Osteoblast (primary cell): ENCODE measurements around the gene ARL15. TPM values are rescaled to one million over a fixed set of nuclear protein-coding genes. Genes with fewer than 3 reads are reported as not detected.

Experiments
- DNase-seq: peaks from one replicate; pipeline ENCODE4 v3.0.0; 2011; ENCODE audit warnings: low spot score, mixed read lengths; ENCODE audit not compliant: insufficient read length; ENCODE audit errors: missing footprints
- H2AFZ ChIP-seq: 2 replicates; pipeline ENCODE4 v1.6.0; 2011; ENCODE audit warnings: mild to moderate bottlenecking, low read length
- H3K27ac ChIP-seq: 2 replicates; pipeline ENCODE4 v1.5.1; 2011; ENCODE audit warnings: mild to moderate bottlenecking, low read depth, low read length, moderate library complexity
- H3K27me3 ChIP-seq: 2 replicates; pipeline ENCODE4 v1.6.0; 2012; ENCODE audit warnings: mild to moderate bottlenecking, control low read depth, inconsistent platforms, low read length, moderate library complexity; ENCODE audit not compliant: insufficient read depth
- H3K36me3 ChIP-seq: 2 replicates; pipeline ENCODE4 v1.5.1; 2011; ENCODE audit warnings: mild to moderate bottlenecking, low read length, control low read depth, moderate library complexity; ENCODE audit not compliant: insufficient read depth
- H3K4me1 ChIP-seq: 2 replicates; pipeline ENCODE4 v1.5.1; 2011; ENCODE audit warnings: mild to moderate bottlenecking, low read length, control low read depth, moderate library complexity; ENCODE audit not compliant: insufficient read depth
- H3K4me2 ChIP-seq: 2 replicates; pipeline ENCODE4 v1.6.0; 2011; ENCODE audit warnings: mild to moderate bottlenecking, low read length; ENCODE audit not compliant: insufficient read depth
- H3K4me3 ChIP-seq: fragments of 200-600 bp; sonication (generic); 3 replicates; pipeline ENCODE4 v1.5.1; 2012; ENCODE audit warnings: mild to moderate bottlenecking, low read length, inconsistent platforms; ENCODE audit not compliant: insufficient read depth
- H3K79me2 ChIP-seq: 2 replicates; pipeline ENCODE4 v1.6.0; 2012; ENCODE audit warnings: mild to moderate bottlenecking, low read length, control low read depth, inconsistent platforms; ENCODE audit not compliant: insufficient read depth
- H3K9me3 ChIP-seq: 2 replicates; pipeline ENCODE4 v1.5.1; 2011; ENCODE audit warnings: low read depth, low read length, control low read depth
- H4K20me1 ChIP-seq: 2 replicates; pipeline ENCODE4 v1.6.0; 2012; ENCODE audit warnings: mild to moderate bottlenecking, low read length, control low read depth; ENCODE audit not compliant: insufficient read depth
- total RNA-seq: library from RNA; depleted of rRNA; stranded (reverse); fragments of >200 nt; gene quantifications from 2 replicates; pipeline ENCODE4 v1.2.3, GENCODE V29; 2012
- TF ChIP-seq, protein P1 (sequence below): IDR thresholded peaks from 2 replicates; pipeline ENCODE4 v1.5.1; 2011; ENCODE audit warnings: mild to moderate bottlenecking, low read depth, low read length, moderate library complexity; ENCODE audit errors: extremely low read depth

ARL15 gene
- total RNA-seq, 1 donor: 25.3 TPM

DNA sequence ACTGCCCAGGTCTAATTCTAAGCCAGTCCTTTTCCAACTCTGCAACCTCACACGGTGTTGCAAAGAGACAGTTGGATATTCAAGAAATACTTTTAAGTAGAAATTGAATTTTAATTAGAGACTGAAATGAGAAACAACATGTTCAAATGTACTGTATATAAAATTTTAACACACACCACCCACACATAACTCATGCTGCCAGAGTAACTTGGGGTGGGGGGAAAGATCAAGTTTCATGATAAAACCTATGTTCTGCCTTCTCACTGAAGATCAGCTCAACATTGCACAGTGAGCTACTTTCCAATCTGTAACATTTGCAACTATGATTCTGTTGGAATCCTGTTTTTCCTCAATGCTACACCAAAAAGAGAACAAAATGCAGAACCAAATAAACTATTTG is 17.5 kb downstream of the ARL15 start:
- TF ChIP-seq, protein P1, sequence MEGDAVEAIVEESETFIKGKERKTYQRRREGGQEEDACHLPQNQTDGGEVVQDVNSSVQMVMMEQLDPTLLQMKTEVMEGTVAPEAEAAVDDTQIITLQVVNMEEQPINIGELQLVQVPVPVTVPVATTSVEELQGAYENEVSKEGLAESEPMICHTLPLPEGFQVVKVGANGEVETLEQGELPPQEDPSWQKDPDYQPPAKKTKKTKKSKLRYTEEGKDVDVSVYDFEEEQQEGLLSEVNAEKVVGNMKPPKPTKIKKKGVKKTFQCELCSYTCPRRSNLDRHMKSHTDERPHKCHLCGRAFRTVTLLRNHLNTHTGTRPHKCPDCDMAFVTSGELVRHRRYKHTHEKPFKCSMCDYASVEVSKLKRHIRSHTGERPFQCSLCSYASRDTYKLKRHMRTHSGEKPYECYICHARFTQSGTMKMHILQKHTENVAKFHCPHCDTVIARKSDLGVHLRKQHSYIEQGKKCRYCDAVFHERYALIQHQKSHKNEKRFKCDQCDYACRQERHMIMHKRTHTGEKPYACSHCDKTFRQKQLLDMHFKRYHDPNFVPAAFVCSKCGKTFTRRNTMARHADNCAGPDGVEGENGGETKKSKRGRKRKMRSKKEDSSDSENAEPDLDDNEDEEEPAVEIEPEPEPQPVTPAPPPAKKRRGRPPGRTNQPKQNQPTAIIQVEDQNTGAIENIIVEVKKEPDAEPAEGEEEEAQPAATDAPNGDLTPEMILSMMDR: no peak
- Histone ChIP-seq H3K79me2 (no peaks in the 10 kb centered on the region), H3K27ac (no peak overlapping the region)

DNA sequence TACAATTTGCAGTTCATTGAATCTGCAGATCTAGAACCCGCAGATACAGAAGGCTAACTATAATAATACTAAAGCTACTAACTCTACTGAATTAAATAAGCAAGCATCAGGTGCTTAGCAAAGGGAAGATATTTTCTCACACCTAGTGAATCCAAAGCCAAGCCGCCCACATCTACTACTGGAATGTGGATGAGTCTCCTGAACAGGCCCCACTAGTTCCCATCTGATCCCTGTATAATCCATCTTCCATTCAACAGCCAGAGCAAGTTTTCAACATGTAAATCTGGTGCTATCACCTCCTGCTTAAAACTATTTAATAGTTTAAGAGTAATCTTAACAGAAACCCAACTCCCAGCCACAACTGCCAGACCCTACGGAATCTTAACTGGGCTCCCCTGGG is 18.9 kb downstream of the ARL15 start:
- Histone ChIP-seq H4K20me1 (peaks cover 7% of the 10 kb centered on the region), H3K9me3 (no peaks in the 10 kb centered on the region), H3K4me3 (no peak overlapping the region), H3K4me1 (no peaks in the 10 kb centered on the region), H3K27me3 (no peaks in the 10 kb centered on the region), H3K79me2 (no peaks in the 10 kb centered on the region), H2AFZ (no peak overlapping the region), H3K4me2 (no peak overlapping the region), H3K27ac (no peak overlapping the region), H3K36me3 (no peaks in the 10 kb centered on the region)
- DNase-seq: no peak
- TF ChIP-seq, protein P1: no peak

More for the DNA sequence above, 17.5 kb downstream of the ARL15 start:
- no peaks in the 10 kb centered on the region for H3K36me3 ChIP-seq
- no peaks in the 10 kb centered on the region for H3K27me3 ChIP-seq
- H3K4me3 ChIP-seq: no peak overlapping the region
- peaks cover 3% of the 10 kb centered on the region for H4K20me1 ChIP-seq
- no peak for DNase-seq
- no peak overlapping the region for H3K4me2 ChIP-seq
- no peak overlapping the region for H2AFZ ChIP-seq
- no peaks in the 10 kb centered on the region for H3K9me3 ChIP-seq
- H3K4me1 ChIP-seq: no peaks in the 10 kb centered on the region

GRCh38 chr5:54289769-54290168 is 20.6 kb downstream of the ARL15 start:
- Histone ChIP-seq H3K4me2 (no peak overlapping the region), H3K27me3 (no peaks in the 10 kb centered on the region), H3K36me3 (no peaks in the 10 kb centered on the region), H4K20me1 (peaks cover 4% of the 10 kb centered on the region), H3K9me3 (no peaks in the 10 kb centered on the region), H3K79me2 (no peaks in the 10 kb centered on the region), H3K4me3 (no peak overlapping the region), H3K4me1 (no peaks in the 10 kb centered on the region), H3K27ac (no peak overlapping the region), H2AFZ (no peak overlapping the region)
- no peak for DNase-seq
- TF ChIP-seq, protein P1: no peak

GRCh38 chr5:54288568-54289217 is 21.7 kb downstream of the ARL15 start:
- Histone ChIP-seq H3K9me3 (no peaks in the 10 kb centered on the region), H3K27ac (no peak overlapping the region), H3K4me3 (no peak overlapping the region), H2AFZ (no peak overlapping the region), H4K20me1 (peaks cover 4% of the 10 kb centered on the region), H3K4me1 (no peaks in the 10 kb centered on the region), H3K4me2 (no peak overlapping the region), H3K27me3 (no peaks in the 10 kb centered on the region), H3K36me3 (no peaks in the 10 kb centered on the region), H3K79me2 (no peaks in the 10 kb centered on the region)
- TF ChIP-seq, protein P1: no peak
- DNase-seq: no peak
